Stimulated activated CD4-positive, alpha-beta T cell treated with anti-CD3 and anti-CD28 coated beads, TNF-alpha, amount 100 ng/mL, for 4 hours (primary cell): ENCODE measurements around the gene FANCE.
A peak's percentile ranks its signal among the peaks of the same experiment; 100 is the strongest.

Experiments
- DNase-seq, 3 experiments: peaks; one replicate each; pipeline ENCODE4 v3.0.0-alpha.2; 2020; ENCODE audit warnings: low read depth in 3 of 3

The FANCE gene

GRCh38 chr6:35468181-35468979 lies 16.2 kb downstream of the FANCE start, which contains the start of gene RPL10A:
TSS of gene RPL10A (plus strand) at chr6:35468401. CDS start at chr6:35468435, 34 bp downstream.
- peak; percentile 92 to 94 (median 92) for DNase-seq

GRCh38 chr6:35468980-35469750 lies 17.0 kb downstream of the FANCE start:
- DNase-seq = peak in 1 of 3 experiments; percentile 37

GRCh38 chr6:35469751-35470662 lies 17.9 kb downstream of the FANCE start:
- DNase-seq = no peak

GRCh38 chr6:35470663-35471120 lies 18.6 kb downstream of the FANCE start:
- DNase-seq = no peak

- DNase-seq = no peak
Observed at GRCh38 chr6:35471836-35472345, 19.8 kb downstream of the FANCE start.

- no peak for DNase-seq
Observed at GRCh38 chr6:35473075-35473849, 21.1 kb downstream of the FANCE start.

GRCh38 chr6:35473850-35474130 lies 21.7 kb downstream of the FANCE start:
- DNase-seq = no peak

GRCh38 chr6:35474131-35474941 lies 22.2 kb downstream of the FANCE start:
- no peak for DNase-seq

GRCh38 chr6:35474942-35475570 lies 22.9 kb downstream of the FANCE start:
- no peak for DNase-seq

GRCh38 chr6:35475573-35475972 lies 23.4 kb downstream of the FANCE start:
- no peak for DNase-seq

GRCh38 chr6:35476004-35476403 lies 23.9 kb downstream of the FANCE start:
- DNase-seq = no peak

- DNase-seq = no peak
Observed at GRCh38 chr6:35477028-35477427, 24.9 kb downstream of the FANCE start.

GRCh38 chr6:35477551-35478179 lies 25.5 kb downstream of the FANCE start:
- DNase-seq = no peak

- DNase-seq = no peak
Observed at GRCh38 chr6:35478259-35478658, 26.1 kb downstream of the FANCE start.

- DNase-seq = no peak
Observed at GRCh38 chr6:35480176-35480575, 28.0 kb downstream of the FANCE start.

GRCh38 chr6:35481226-35481625 lies 29.1 kb downstream of the FANCE start:
- DNase-seq = no peak

- DNase-seq = no peak
Observed at GRCh38 chr6:35483062-35483461, 30.9 kb downstream of the FANCE start.

- DNase-seq = no peak
Observed at GRCh38 chr6:35483490-35483889, 31.4 kb downstream of the FANCE start.
